NCI-H510A treated with DMSO at 0.1 percent for 48 hours (cell line): ENCODE data around the gene MYH4.

Experiments
- DNase-seq: peaks from one replicate; lab custom pipeline; 2025; lab: John Stamatoyannopoulos, UW

MYH4 gene

DNA sequence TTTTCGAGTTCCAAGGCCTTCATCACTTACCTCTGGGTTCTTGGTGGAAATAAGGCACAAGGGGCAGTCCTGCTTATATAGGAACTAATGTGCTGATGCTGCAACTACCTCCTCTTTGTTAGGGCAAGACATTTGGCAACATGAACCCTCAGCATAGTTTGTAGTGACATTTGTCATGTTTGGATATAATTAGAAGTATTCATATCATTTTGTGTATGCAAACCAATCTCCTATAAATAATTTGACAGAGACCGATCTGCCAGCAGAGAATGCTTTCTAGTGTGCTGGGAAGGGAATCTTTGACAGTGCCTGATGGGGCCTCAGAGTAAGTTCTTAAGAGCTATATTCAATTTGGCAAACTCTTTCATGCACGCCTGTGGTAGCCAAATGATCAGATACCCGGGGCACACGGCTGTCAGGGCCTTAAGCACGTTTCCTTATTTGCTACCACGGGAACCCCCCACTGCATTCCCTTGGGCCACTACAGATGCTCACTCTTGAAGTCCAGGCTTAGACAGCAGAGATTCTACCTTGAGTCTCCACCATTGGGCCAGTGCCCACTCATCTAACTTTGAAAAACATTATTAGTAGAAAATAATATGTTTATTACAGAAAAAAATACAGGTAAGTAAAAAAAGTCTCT lies 47.3 kb downstream of the MYH4 start, which contains the start of gene MYH8:
TSS of gene MYH8 (minus strand) at position 51 of the 643 bp plus-strand sequence. CDS start 1,723 bp downstream, outside the sequence.
- DNase-seq, result no peak

DNA sequence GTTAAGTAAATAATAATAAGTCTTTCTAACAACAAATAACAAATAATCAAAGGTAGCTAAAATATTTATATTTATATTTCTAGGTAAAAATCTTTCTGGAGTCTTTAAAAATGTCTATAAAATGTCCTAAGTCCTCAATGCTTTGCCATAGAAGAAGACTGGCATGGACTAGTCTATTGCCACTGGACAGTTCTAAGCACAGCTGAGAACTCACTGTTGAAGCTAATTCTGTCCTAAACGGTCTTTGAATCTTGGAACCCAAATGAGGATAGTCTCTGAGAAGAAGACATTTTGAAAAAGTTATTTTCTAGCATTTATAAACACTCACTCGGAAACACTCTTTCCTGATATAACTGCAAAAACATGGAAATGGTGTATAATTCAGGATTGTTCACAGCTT lies 48.1 kb downstream of the MYH4 start:
- DNase-seq, result no peak

DNA sequence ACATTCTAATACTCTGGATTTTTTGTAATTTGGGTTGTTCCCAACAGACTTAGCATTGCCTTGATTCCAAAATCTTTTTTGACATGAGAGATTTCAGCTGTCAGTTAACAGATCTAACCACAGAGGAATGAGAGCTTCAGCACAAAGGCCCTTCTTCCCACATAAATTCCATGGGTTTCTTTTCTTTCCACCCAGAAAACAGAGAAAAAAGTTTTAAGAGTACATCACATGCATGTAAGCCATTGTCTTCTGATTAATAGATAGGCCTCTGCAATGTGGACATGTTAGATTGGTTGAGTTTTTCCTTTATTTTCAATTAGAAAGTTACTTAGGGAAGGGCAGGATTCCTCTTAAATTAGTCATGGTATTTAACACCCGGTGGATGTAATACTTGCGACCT lies 48.5 kb downstream of the MYH4 start:
- DNase-seq, result no peak

DNA sequence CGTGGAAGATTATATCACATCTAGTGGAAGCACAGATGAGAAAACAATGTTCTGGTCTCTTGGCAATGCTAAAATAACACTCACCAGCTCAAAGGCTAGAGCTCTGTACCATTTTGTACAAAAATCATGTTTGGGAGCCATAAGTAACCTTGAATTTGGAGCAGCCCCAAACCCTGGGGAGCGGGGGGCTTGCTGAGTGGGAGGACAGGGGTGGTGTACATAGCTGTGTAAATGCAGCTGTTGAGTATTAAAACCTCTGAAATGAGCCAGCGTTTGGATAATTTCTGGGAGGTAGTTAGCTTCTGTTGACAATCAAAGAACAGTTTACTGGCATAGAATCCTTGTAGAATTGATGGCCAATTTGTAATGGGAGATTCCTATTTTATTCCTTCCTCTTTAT lies 51.9 kb downstream of the MYH4 start:
- no peak for DNase-seq

DNA sequence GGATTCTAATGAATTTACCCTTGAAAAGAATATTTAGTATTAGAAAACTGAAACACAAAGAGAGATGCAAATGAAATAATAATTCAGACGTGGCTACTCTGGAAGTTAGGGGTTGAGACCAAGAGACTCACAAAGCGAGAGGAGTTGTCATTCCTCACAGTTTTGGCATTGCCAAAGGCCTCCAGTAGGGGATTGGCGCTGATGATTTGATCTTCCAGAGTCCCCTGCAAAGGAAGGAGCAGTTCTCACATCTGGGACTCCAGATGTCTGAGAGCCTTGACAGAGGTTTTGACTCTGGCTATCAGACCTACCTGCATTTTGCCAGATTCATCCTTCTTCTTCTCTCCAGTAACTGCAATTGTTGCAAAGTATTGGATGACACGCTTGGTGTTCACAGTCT lies 54.2 kb downstream of the MYH4 start:
- DNase-seq, result no peak

DNA sequence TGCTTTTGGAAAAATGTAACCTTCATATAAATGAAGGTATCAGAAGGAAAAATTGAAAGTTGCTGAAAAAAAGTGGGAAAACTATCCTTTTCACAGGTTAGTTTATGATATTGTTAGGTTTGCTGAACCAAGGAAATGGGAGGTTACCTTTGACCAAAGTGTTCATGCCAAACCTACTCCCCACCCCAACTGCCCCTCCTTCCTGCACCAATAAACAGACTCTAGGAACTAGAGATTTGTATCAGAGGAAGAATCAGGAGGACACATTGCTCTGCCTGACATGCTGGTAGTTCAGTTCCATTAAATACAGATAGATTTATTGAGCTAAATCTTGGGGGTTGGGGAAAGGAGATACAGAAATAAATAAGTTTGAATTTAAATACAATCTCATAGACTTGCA lies 65.8 kb downstream of the MYH4 start:
- DNase-seq, result no peak

DNA sequence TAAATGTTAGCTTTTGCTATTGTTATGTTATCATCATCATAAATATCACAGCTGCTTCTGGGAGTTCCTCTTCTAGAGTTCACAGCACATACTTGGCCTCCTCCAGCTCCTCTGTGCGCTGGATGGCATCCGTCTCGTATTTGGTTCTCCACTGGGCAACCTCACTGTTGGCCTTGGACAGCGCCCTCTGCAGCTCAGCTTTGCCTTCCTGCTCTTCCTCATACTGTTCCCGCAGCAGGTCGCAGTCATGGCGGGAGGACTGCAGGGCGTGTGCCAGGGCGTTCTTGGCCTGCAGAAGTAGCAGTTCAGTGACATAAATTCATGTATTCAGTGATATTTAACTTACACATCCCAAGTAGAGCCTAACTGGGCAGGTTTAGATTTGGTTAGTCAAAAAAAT lies 71.0 kb downstream of the MYH4 start:
- no peak for DNase-seq

DNA sequence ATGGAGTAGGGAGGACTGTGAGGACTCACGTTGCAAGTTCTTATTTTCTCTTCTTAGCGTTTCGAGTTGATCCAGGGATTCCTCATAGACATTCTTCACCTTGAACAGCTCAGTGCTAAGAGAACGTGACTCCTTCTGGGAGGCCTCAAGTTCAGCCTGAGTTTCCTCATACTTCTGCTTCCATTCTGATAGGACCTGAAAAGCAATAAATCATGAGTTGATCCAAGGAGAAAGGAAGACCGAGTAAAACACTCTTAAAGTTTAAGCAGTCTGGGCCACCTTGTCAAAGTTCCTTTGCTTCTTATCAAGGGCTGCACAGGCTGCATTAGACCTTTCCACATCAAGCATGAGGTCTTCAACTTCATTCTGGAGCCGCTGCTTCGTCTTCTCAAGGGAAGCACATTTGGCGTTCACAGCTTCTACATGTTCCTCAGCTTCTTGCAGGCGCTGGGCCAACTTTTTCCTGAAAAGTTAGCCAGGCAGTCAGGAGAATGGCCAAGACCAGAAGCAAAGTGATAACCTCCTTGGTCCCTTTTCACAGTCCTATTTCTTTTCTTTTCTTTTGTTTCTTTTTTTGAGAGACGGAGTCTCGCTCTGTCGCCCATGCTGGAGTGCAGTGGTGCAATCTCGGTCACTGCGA lies 72.7 kb downstream of the MYH4 start:
- DNase-seq, result no peak

DNA sequence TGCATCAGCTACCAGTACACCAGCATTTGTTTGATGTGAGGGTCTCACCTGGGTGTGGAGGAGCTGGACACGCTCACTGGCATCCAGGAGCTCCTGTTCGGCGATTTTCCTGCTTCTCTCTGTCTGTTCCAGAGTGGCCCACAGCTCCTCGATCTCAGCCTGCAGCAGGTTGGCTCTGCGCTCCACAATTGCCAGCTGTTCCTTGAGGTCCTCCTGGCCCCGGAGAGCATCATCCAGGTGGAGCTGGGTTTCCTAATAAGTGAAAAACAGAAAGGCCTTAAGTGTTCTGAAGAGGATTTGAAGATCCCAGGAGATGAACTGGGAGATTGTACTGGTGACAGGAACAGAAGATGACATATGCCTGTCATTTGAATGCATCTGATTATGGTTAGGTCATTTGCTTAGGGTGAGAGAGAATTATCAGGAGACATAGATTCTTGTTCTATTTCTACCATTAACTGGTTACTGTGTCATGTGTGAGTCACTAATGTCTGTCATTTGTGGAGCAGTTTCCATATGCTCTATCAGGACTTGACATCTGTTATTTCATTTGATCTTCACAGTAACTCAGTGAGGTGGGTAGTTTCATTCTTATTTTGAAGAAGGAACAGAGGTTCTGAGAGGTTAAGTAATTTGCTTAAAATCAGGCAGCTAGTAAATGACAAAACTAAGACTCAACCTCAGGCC lies 75.0 kb downstream of the MYH4 start:
- no peak for DNase-seq
